ENCODE results near the gene SCYL1. TPM values are rescaled to one million over a fixed set of nuclear protein-coding genes. Genes with fewer than 3 reads are reported as not detected.

SCYL1 gene
- total RNA-seq, 1 experiment from 2014 or later, result 54.7 TPM

DNA sequence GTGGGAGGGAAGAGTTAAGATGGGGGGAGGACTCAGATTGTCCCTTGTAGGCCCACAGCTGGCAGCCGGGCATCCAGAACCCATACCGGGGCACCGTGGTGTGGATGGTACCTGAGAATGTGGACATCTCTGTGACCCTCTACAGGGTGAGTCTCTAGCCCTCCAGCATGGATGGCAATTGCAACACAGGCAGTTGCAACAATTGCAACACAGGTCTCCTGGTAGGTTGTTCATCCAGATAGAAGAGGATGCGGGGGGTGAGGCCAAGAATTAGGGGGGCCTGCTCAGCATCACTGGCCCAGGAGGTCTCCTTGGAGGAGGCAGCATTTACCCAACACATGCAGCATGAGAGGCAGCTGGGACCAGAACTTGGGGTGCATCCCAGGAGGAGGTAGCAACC lies 54.4 kb downstream of the SCYL1 start:
- Mint-ChIP-seq H3K27ac (no peak overlapping the region), H3K36me3 (ENCODE audit: insufficient read depth in 1 of 3, low read depth in 3 of 3) (no peaks in the 10 kb centered on the region), H3K27me3 (ENCODE audit: low read depth) (peaks cover 33% of the 10 kb centered on the region), H3K9me3 (no peaks in the 10 kb centered on the region), H3K4me1 (peaks cover 15 to 24% of the 10 kb centered on the region in 2 experiments), H3K4me3 (no peak overlapping the region)
- H3K4me2 ChIP-seq (ENCODE audit: insufficient read depth, insufficient read length, low read length), result no peak overlapping the region
- no peak overlapping the region for H4K5ac ChIP-seq (ENCODE audit: insufficient read length, low read depth, low read length)
- no peak for TF ChIP-seq CTCF (conservative IDR thresholded peaks at IDR 0.05)
- no peak overlapping the region for H2BK120ac ChIP-seq (ENCODE audit: low read depth, low read length, poor library complexity, severe bottlenecking)
- H3K27me3 ChIP-seq (ENCODE audit: insufficient read depth, low read length), result peaks cover 8% of the 10 kb centered on the region; the same call in 1 of the 2 replicates
- H3K9me3 ChIP-seq (ENCODE audit: control insufficient read depth, low read depth, low read length), result no peaks in the 10 kb centered on the region
- no peak overlapping the region for H2AK5ac ChIP-seq (ENCODE audit: insufficient read length, low read length)
- WGBS (ENCODE audit: extremely low coverage, insufficient read length, low lambda C conversion rate), result no CpG with 5 or more reads among the region's 4 CpGs
- no peak overlapping the region for H3K56ac ChIP-seq (ENCODE audit: insufficient read length, low read depth, low read length)
- no peak overlapping the region for H4K91ac ChIP-seq (ENCODE audit: insufficient read length, low read depth, low read length)
- no peak overlapping the region for H4K8ac ChIP-seq (replicated peaks; ENCODE audit: insufficient read length, low read depth, low read length)
- no peaks in the 10 kb centered on the region for H3K79me2 ChIP-seq (ENCODE audit: insufficient read depth, low read length)
- no peak for DNase-seq
- no peaks in the 10 kb centered on the region for H3K79me1 ChIP-seq (ENCODE audit: insufficient read depth, low read depth, low read length, poor library complexity, severe bottlenecking)
- no peak overlapping the region for H3K27ac ChIP-seq (ENCODE audit: insufficient read length, low read depth, low read length)
- H3K23ac ChIP-seq (ENCODE audit: insufficient read length, low read depth, low read length), result no peak overlapping the region
- no peaks in the 10 kb centered on the region for H4K20me1 ChIP-seq (ENCODE audit: control insufficient read depth, insufficient read depth, insufficient read length)
- no peak overlapping the region for H3T11ph ChIP-seq (ENCODE audit: low read length)
- no peak overlapping the region for H2BK15ac ChIP-seq (ENCODE audit: low read depth, low read length)
- H2BK20ac ChIP-seq (ENCODE audit: low read depth, low read length, poor library complexity, severe bottlenecking), result no peak overlapping the region
- H2BK5ac ChIP-seq (ENCODE audit: insufficient read length, low read length), result no peak overlapping the region
- H3K4me1 ChIP-seq (ENCODE audit: insufficient read depth, low read length), result no peaks in the 10 kb centered on the region
- peaks cover 7% of the 10 kb centered on the region for H3K23me2 ChIP-seq (ENCODE audit: insufficient read length, low read depth, low read length, poor library complexity, severe bottlenecking)
- no peak overlapping the region for H2BK12ac ChIP-seq (ENCODE audit: insufficient read length, low read depth, low read length)
- H2AFZ ChIP-seq (ENCODE audit: low read length), result no peak overlapping the region
- H3K9ac ChIP-seq (ENCODE audit: extremely low read depth, insufficient read length, low read length), result no peak overlapping the region
- H3K14ac ChIP-seq (ENCODE audit: insufficient read depth, low read length), result no peak overlapping the region
- no peak overlapping the region for H3K18ac ChIP-seq (ENCODE audit: insufficient read length, low read depth, low read length)
- H3K4ac ChIP-seq (ENCODE audit: low read depth, low read length), result no peak overlapping the region
